HCT116 (cell line): ENCODE data around the gene SLC5A10. TPM values are rescaled to one million over a fixed set of nuclear protein-coding genes. Genes with fewer than 3 reads are reported as not detected.
"Not testable (repeated sequence)": the region's sequence is repeated elsewhere in the genome, so short reads cannot be mapped to it uniquely, and the experiment has no call there.

ENCODE experiments used
- ATAC-seq: fragments of 200-7000 bp; cut with Tn5 transposase; 2 replicates; pipeline ENCODE4 v1.9.1; 2020; ENCODE audit warnings: mild to moderate bottlenecking, moderate library complexity
- BruUV-seq: library from RNA; stranded (reverse); fragments of 400-500 nt; replicated peaks from 2 replicates; lab custom pipeline; 2021; lab: Mats Ljungman, UMichigan
- CTCF ChIA-PET: fragments of 300-600 bp; sonication (Branson Sonifier 250); formaldehyde crosslinking; loops from one replicate; lab custom pipeline; 2021; ENCODE audit warnings: antibody characterized with exemption; lab: Charles Lee
- POLR2A ChIA-PET: fragments of 300-600, 350-600 bp; sonication (Branson Sonifier 250); formaldehyde crosslinking; loops from one replicate; lab custom pipeline; 2021; ENCODE audit warnings: antibody characterized with exemption; lab: Charles Lee
- RAD21 ChIA-PET, 2 experiments: fragments of 300-600 bp; sonication (Branson Sonifier 250); formaldehyde crosslinking; loops; one replicate each; lab custom pipeline; 2023; ENCODE audit warnings: low total read pairs in 2 of 2; ENCODE audit not compliant: uncharacterized antibody in 2 of 2, unreplicated experiment in 2 of 2, low non-redundant PET in 1 of 2; lab: Charles Lee
- DNase-seq: peaks from one replicate; pipeline ENCODE4 v3.0.0-alpha.2; 2010; ENCODE audit warnings: low read depth, low spot score
- H2AFZ ChIP-seq: fragments of 200-600 bp; shearing (Covaris generic), sonication (generic); 2 replicates; pipeline ENCODE4 v1.6.1; 2017; ENCODE audit warnings: low read depth, mixed run types, mixed read lengths, antibody characterized with exemption, low read length; ENCODE audit not compliant: poor library complexity, severe bottlenecking
- H3K27ac ChIP-seq: 2 replicates; pipeline ENCODE4 v1.5.1; 2012; ENCODE audit warnings: low read depth, low read length
- H3K27me3 ChIP-seq: fragments of 200-600 bp; sonication (generic); 2 replicates; pipeline ENCODE4 v1.6.1; 2016; ENCODE audit warnings: mixed run types, low read length, mixed read lengths; ENCODE audit not compliant: insufficient read depth
- H3K36me3 ChIP-seq, 2 experiments: fragments of 200-500 bp in 1 of 2; fragments of 200-600 bp in 1 of 2; sonication (Bioruptor generic) in 1 of 2; sonication (generic) in 1 of 2; 2 replicates each; pipeline versions ENCODE4 v1.5.1 to v1.6.1; 2014 to 2016; ENCODE audit warnings: low read length in 2 of 2, inconsistent platforms in 1 of 2, mixed read lengths in 1 of 2, mixed run types in 1 of 2; ENCODE audit not compliant: insufficient read depth in 2 of 2, control insufficient read depth in 1 of 2
- H3K4me1 ChIP-seq, 2 experiments: fragments of 200-600 bp in 1 of 2; sonication (generic) in 1 of 2; 2 replicates each; pipeline versions ENCODE4 v1.5.1 to v1.6.1; 2012 to 2017; ENCODE audit warnings: low read length in 2 of 2, inconsistent platforms in 1 of 2, mild to moderate bottlenecking in 1 of 2, mixed read lengths in 1 of 2, mixed run types in 1 of 2, moderate library complexity in 1 of 2; ENCODE audit not compliant: insufficient read depth in 2 of 2, control insufficient read depth in 1 of 2
- H3K4me2 ChIP-seq: fragments of 200-600 bp; sonication (generic); 2 replicates; pipeline ENCODE4 v1.6.1; 2017; ENCODE audit warnings: mixed run types, low read length, mixed read lengths
- H3K4me3 ChIP-seq, 2 experiments: fragments of 200-600 bp in 1 of 2; sonication (generic) in 1 of 2; replicated peaks in 1 of 2; 2 replicates each; pipeline ENCODE4 v1.5.1; 2011 to 2016; ENCODE audit warnings: low read length in 2 of 2, control low read depth in 1 of 2, low read depth in 1 of 2, mild to moderate bottlenecking in 1 of 2, mixed read lengths in 1 of 2, mixed run types in 1 of 2
- H3K79me2 ChIP-seq: fragments of 200-600 bp; sonication (generic); 2 replicates; pipeline ENCODE4 v1.6.1; 2017; ENCODE audit warnings: mild to moderate bottlenecking, mixed run types, low read length, moderate library complexity, mixed read lengths; ENCODE audit not compliant: insufficient read depth
- H3K9ac ChIP-seq: fragments of 200-600 bp; sonication (generic); 2 replicates; pipeline ENCODE4 v1.6.1; 2016; ENCODE audit warnings: low read length, mixed read lengths
- H3K9me2 ChIP-seq: fragments of 200-600 bp; sonication (generic), shearing (Covaris generic); 2 replicates; pipeline ENCODE4 v1.6.1; 2017; ENCODE audit warnings: mixed run types, mild to moderate bottlenecking, moderate library complexity; ENCODE audit not compliant: insufficient read depth
- H3K9me3 ChIP-seq, 2 experiments: fragments of 200-500 bp in 1 of 2; fragments of 200-600 bp in 1 of 2; sonication (Bioruptor generic) in 1 of 2; sonication (generic) in 1 of 2; 2 replicates each; pipeline ENCODE4 v1.6.1; 2014 to 2017; ENCODE audit warnings: low read length in 2 of 2, mixed read lengths in 2 of 2, inconsistent platforms in 1 of 2, low read depth in 1 of 2, mild to moderate bottlenecking in 1 of 2, mixed run types in 1 of 2, moderate library complexity in 1 of 2; ENCODE audit not compliant: control insufficient read depth in 1 of 2, insufficient read depth in 1 of 2
- H4K20me1 ChIP-seq: fragments of 200-600 bp; sonication (generic), shearing (Covaris generic); 2 replicates; pipeline ENCODE4 v1.6.1; 2017; ENCODE audit warnings: mixed run types, mild to moderate bottlenecking, moderate library complexity; ENCODE audit not compliant: insufficient read depth
- EGR1 ChIP-seq: IDR thresholded peaks from 2 replicates; pipeline ENCODE4 v1.6.1; 2012; ENCODE audit warnings: low read depth
- EZH2phosphoT487 ChIP-seq: fragments of 200-600 bp; IDR thresholded peaks from 2 replicates; pipeline ENCODE4 v1.6.1; 2018; ENCODE audit warnings: antibody characterized with exemption, borderline replicate concordance
- MAX ChIP-seq: IDR thresholded peaks from 2 replicates; pipeline ENCODE4 v1.6.1; 2012
- POLR2A ChIP-seq: IDR thresholded peaks from 2 replicates; pipeline ENCODE4 v1.7.0; 2011; ENCODE audit warnings: borderline replicate concordance; ENCODE audit not compliant: insufficient read depth, insufficient read length; ENCODE audit errors: extremely low read depth
- POLR2AphosphoS5 ChIP-seq: IDR thresholded peaks from 2 replicates; pipeline ENCODE4 v1.6.1; 2011; ENCODE audit warnings: mild to moderate bottlenecking, low read depth, low read length, moderate library complexity
- SIN3A ChIP-seq: IDR thresholded peaks from 2 replicates; pipeline ENCODE4 v1.6.1; 2012; ENCODE audit warnings: low read depth
- TCF7L2 ChIP-seq: IDR thresholded peaks from 2 replicates; pipeline ENCODE4 v1.7.0; 2011; ENCODE audit warnings: borderline replicate concordance, inconsistent platforms; ENCODE audit not compliant: insufficient read depth, insufficient read length; ENCODE audit errors: extremely low read depth
- ZBTB33 ChIP-seq: IDR thresholded peaks from 2 replicates; pipeline ENCODE4 v1.6.1; 2011; ENCODE audit warnings: mild to moderate bottlenecking, low read length, moderate library complexity; ENCODE audit not compliant: insufficient replicate concordance; ENCODE audit errors: extremely low read depth
- ZFX ChIP-seq: fragments of 450-650 bp; IDR thresholded peaks from 2 replicates; pipeline ENCODE4 v1.6.1; 2017
- ZNF274 ChIP-seq: fragments of 200-500 bp; sonication (Bioruptor generic); IDR thresholded peaks from 2 replicates; pipeline ENCODE4 v1.6.1; 2014; ENCODE audit warnings: mild to moderate bottlenecking, low read depth, low read length, inconsistent platforms
- intact Hi-C: fragments of 100-400 bp; cut with micrococcal nuclease; formaldehyde crosslinking; loops from 2 replicates; pipeline ENCODE4 v1.10.0; 2022
- total RNA-seq: library from RNA; stranded (reverse); gene quantifications from one replicate; pipeline ENCODE4 v1.2.1, GENCODE V29; 2021; ENCODE audit not compliant: unreplicated experiment

Gene SLC5A10
- total RNA-seq, 1 experiment from 2014 or later: not detected

GRCh38 chr17:18954321-18954720 lies 2.4 kb downstream of the SLC5A10 start:
- no peaks in the 10 kb centered on the region for H3K79me2 ChIP-seq
- no peak overlapping the region for H3K9ac ChIP-seq
- ChIA-PET CTCF (no interaction called here), RAD21 (no interaction called here), POLR2A (no interaction called here)
- no peaks in the 10 kb centered on the region for H3K9me3 ChIP-seq
- H3K9me2 ChIP-seq: no peaks in the 10 kb centered on the region
- no peak overlapping the region for H3K27ac ChIP-seq
- BruUV-seq: no TSS peak
- no peak for TF ChIP-seq POLR2A
- TF ChIP-seq EZH2phosphoT487: no peak
- no peak for TF ChIP-seq TCF7L2
- TF ChIP-seq POLR2AphosphoS5: no peak
- TF ChIP-seq ZFX: no peak
- TF ChIP-seq SIN3A: no peak
- TF ChIP-seq ZNF274: no peak
- no peaks in the 10 kb centered on the region for H4K20me1 ChIP-seq
- DNase-seq (no peak), ATAC-seq (no peak)
- H3K4me2 ChIP-seq: no peak overlapping the region
- intact Hi-C loops: no loop called here
- no peaks in the 10 kb centered on the region for H3K4me1 ChIP-seq
- H3K36me3 ChIP-seq: no peaks in the 10 kb centered on the region
- no peak overlapping the region for H2AFZ ChIP-seq
- H3K27me3 ChIP-seq: no peaks in the 10 kb centered on the region
- no peak overlapping the region for H3K4me3 ChIP-seq

- Histone ChIP-seq H3K27me3 (no peaks in the 10 kb centered on the region), H2AFZ (no peak overlapping the region), H3K36me3 (no peaks in the 10 kb centered on the region), H3K4me1 (no peaks in the 10 kb centered on the region), H3K79me2 (no peaks in the 10 kb centered on the region), H3K9me2 (no peaks in the 10 kb centered on the region), H3K4me3 (no peak overlapping the region), H4K20me1 (no peaks in the 10 kb centered on the region), H3K9me3 (no peaks in the 10 kb centered on the region), H3K27ac (no peak overlapping the region), H3K4me2 (no peak overlapping the region), H3K9ac (no peak overlapping the region)
- RAD21 ChIA-PET: no interaction called here
- no TSS peak for BruUV-seq
- CTCF ChIA-PET: no interaction called here
- intact Hi-C loops: no loop called here
- POLR2A ChIA-PET: no interaction called here
- no peak for TF ChIP-seq EGR1
- no peak for TF ChIP-seq ZBTB33
- TF ChIP-seq POLR2A: no peak
- TF ChIP-seq MAX: no peak
- ATAC-seq: no peak
- DNase-seq: no peak
Measured at GRCh38 chr17:18955009-18955408, 3.0 kb downstream of the SLC5A10 start.

- H2AFZ ChIP-seq, RAD21 ChIA-PET, H3K27ac ChIP-seq, POLR2A ChIA-PET, H3K27me3 ChIP-seq, BruUV-seq, H3K9ac ChIP-seq, H3K4me1 ChIP-seq, H3K4me3 ChIP-seq, H3K79me2 ChIP-seq, CTCF ChIA-PET, ATAC-seq, intact Hi-C loops, H3K36me3 ChIP-seq, H3K4me2 ChIP-seq, H3K9me3 ChIP-seq, H3K9me2 ChIP-seq, DNase-seq, H4K20me1 ChIP-seq: not testable (repeated sequence)
Measured at GRCh38 chr17:18956021-18956420, 4.1 kb downstream of the SLC5A10 start.
